Heart right ventricle (tissue), 16 donors: ENCODE data around the gene UBE2M. TPM values are rescaled to one million over a fixed set of nuclear protein-coding genes. Genes with fewer than 3 reads are reported as not detected.

ENCODE experiments used
- ATAC-seq, 8 donors: fragments of 200-7000 bp; cut with Tn5 transposase; one replicate each; pipeline ENCODE4 v1.9.1; 2020; ENCODE audit warnings: mild to moderate bottlenecking in 8 of 8, moderate library complexity in 8 of 8, moderate number of reproducible peaks in 1 of 8
- DNase-seq, 2 donors: peaks; one replicate each; pipeline ENCODE4 v3.0.0-alpha.2; 2020
- H3K27ac ChIP-seq, 10 donors: fragments of 200-600 bp; sonication (generic) in 2 of 10; one replicate each; pipeline versions ENCODE4 v1.5.0 to v1.8.0; 2020 to 2022; ENCODE audit warnings: mild to moderate bottlenecking in 3 of 10
- H3K27me3 ChIP-seq, 7 donors: fragments of 200-600 bp; one replicate each; pipeline ENCODE4 v1.8.0; 2021 to 2022; ENCODE audit warnings: mild to moderate bottlenecking in 2 of 7
- H3K36me3 ChIP-seq, 9 donors: fragments of 200-600 bp; sonication (generic) in 1 of 9; one replicate each; pipeline versions ENCODE4 v1.5.0 to v1.8.0; 2020 to 2022; ENCODE audit warnings: mild to moderate bottlenecking in 2 of 9
- H3K4me1 ChIP-seq, 9 donors: fragments of 200-600 bp; sonication (generic) in 1 of 9; one replicate each; pipeline versions ENCODE4 v1.5.0 to v1.8.0; 2020 to 2022; ENCODE audit warnings: mild to moderate bottlenecking in 4 of 9
- H3K4me3 ChIP-seq, 10 donors: fragments of 200-600 bp; sonication (generic) in 2 of 10; one replicate each; pipeline versions ENCODE4 v1.5.0 to v1.8.0; 2020 to 2022; ENCODE audit warnings: mild to moderate bottlenecking in 7 of 10, moderate library complexity in 2 of 10
- H3K9me3 ChIP-seq, 11 donors: fragments of 200-600 bp in 10 of 11; sonication (generic) in 2 of 11; one replicate each; pipeline versions ENCODE4 v1.5.0 to v1.8.0; 2013 to 2022; ENCODE audit warnings: mild to moderate bottlenecking in 2 of 11, control low read depth in 1 of 11, moderate library complexity in 1 of 11
- WGBS, 2 donors: extraction: QIAGEN DNeasy Blood & Tissue Kit; methylation state at CpG; one replicate each; pipeline ENCODE4 v1.1.7; 2013; ENCODE audit warnings: inconsistent platforms in 1 of 2; 5-methylcytosine and 5-hydroxymethylcytosine counted together
- intact Hi-C, 10 donors: fragments of 100-400 bp; cut with DNase I; formaldehyde crosslinking; loops; one replicate each; pipeline versions ENCODE4 v1.11.1 to v1.14.2; 2022
- polyA plus RNA-seq, 2 donors: library from polyadenylated mRNA; stranded (reverse); fragments of 200-250 nt; gene quantifications; one replicate each; pipeline ENCODE4 v1.2.3, GENCODE V29; 2013
- total RNA-seq, 10 donors: library from RNA; stranded (reverse); fragmentation: NEBNext Ultra II Directional in 3 of 10; extraction: Animal tissue kit (Norgen Biotek cat#: 25700) in 3 of 10; gene quantifications; one replicate each; pipeline versions ENCODE4 v1.2.1 to v1.2.4, GENCODE V29; 2021 to 2023
- TF ChIP-seq, protein P1 (sequence below), 9 donors: fragments of 200-600 bp; sonication (generic) in 2 of 9; IDR thresholded peaks; one replicate each; pipeline versions ENCODE4 v1.5.0 to v1.8.0; 2021 to 2022; ENCODE audit warnings: antibody characterized with exemption in 9 of 9, mild to moderate bottlenecking in 5 of 9, moderate library complexity in 1 of 9
- donor health status: Arrhythmogenic right ventricular cardiomyopathy.
- donor health status: ischemic (EF 13 %, LVEDD 7.1; RV severe dilation, severe dysfunction).
- donor health status: healthy with polysubstance abuse.
- donor health status: DM: no; HTN: yes; CAD: no.
- donor health status: DM: no; HTN: no; CAD: no.
- donor health status: ischemic (EF 25% LVEDD 6.9; RV normal size, moderate dysfunction).
- donor health status: ischemic (EF 25% LVEDD 5.7; RV mildly dilated, moderate dysfunction).
- donor health status: healthy.
- donor health status: DM: yes; HTN: yes; CAD: no.
- donor health status: Ischemic cardiomyopathy.
- donor health status: ischemic (EF 35%, LVEDD 5.7; RV mildly dilated, moderate dysfunction).
- donor health status: nonischemic (EF 11% LVEDD 7.7; RV severe dilation, severe dysfunction).
- donor health status: DM: yes; HTN: yes; CAD: no.
- donor health status: PGD.
- donor health status: ischemic (EF 29% LVEDD 5.4; RV normal size, mild dysfunction).
- donor health status: nonischemic (EF 23%, LVEDD 6.1; RV moderate dilation, normal function).

UBE2M gene
- total and polyA plus RNA-seq, 12 donors, result 45.4 to 146 (median 118) TPM

DNA sequence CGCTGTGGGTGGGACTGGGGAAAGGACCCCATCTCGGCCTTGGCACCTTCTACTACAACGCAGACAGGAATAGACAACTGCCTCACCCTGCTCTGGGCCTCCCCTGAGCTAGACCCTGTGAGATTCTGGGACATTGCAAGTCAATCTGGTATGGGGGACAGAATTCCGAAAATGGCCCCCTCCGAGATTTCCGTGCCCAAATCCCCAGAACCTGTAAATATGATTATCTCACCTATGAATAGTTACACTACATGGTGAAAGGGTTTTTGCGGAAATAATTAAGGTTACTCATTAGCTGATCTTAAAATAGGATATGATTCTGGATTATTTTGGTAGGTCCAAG lies 38.2 kb downstream of the UBE2M start:
- intact Hi-C loops, result loop anchor here in 1 of 10 donors (1.0 kb wide), 1 partner anchor 24 kb away; the partner anchor contains the start of gene TRIM28
- no peaks in the 10 kb centered on the region for H3K9me3 ChIP-seq
- no peak for DNase-seq
- no peaks in the 10 kb centered on the region for H3K27me3 ChIP-seq
- TF ChIP-seq, protein P1, sequence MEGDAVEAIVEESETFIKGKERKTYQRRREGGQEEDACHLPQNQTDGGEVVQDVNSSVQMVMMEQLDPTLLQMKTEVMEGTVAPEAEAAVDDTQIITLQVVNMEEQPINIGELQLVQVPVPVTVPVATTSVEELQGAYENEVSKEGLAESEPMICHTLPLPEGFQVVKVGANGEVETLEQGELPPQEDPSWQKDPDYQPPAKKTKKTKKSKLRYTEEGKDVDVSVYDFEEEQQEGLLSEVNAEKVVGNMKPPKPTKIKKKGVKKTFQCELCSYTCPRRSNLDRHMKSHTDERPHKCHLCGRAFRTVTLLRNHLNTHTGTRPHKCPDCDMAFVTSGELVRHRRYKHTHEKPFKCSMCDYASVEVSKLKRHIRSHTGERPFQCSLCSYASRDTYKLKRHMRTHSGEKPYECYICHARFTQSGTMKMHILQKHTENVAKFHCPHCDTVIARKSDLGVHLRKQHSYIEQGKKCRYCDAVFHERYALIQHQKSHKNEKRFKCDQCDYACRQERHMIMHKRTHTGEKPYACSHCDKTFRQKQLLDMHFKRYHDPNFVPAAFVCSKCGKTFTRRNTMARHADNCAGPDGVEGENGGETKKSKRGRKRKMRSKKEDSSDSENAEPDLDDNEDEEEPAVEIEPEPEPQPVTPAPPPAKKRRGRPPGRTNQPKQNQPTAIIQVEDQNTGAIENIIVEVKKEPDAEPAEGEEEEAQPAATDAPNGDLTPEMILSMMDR (IDR thresholded peaks at IDR 0.05), result no peak
- peaks cover 0 to 24% (median 16%) of the 10 kb centered on the region in 9 donors for H3K36me3 ChIP-seq
- 8 to 15% methylated on average over 7 of the region's 7 CpGs for WGBS, 2 donors
- H3K4me3 ChIP-seq, result peak overlapping the region; percentile 56 to 98 (median 82)
- peaks cover 11 to 48% (median 33%) of the 10 kb centered on the region in 9 donors for H3K4me1 ChIP-seq
- ATAC-seq, result peak in 1 of 8 donors; percentile 58
- H3K27ac ChIP-seq, result peak overlapping the region; percentile 71 to 98 (median 94)

DNA sequence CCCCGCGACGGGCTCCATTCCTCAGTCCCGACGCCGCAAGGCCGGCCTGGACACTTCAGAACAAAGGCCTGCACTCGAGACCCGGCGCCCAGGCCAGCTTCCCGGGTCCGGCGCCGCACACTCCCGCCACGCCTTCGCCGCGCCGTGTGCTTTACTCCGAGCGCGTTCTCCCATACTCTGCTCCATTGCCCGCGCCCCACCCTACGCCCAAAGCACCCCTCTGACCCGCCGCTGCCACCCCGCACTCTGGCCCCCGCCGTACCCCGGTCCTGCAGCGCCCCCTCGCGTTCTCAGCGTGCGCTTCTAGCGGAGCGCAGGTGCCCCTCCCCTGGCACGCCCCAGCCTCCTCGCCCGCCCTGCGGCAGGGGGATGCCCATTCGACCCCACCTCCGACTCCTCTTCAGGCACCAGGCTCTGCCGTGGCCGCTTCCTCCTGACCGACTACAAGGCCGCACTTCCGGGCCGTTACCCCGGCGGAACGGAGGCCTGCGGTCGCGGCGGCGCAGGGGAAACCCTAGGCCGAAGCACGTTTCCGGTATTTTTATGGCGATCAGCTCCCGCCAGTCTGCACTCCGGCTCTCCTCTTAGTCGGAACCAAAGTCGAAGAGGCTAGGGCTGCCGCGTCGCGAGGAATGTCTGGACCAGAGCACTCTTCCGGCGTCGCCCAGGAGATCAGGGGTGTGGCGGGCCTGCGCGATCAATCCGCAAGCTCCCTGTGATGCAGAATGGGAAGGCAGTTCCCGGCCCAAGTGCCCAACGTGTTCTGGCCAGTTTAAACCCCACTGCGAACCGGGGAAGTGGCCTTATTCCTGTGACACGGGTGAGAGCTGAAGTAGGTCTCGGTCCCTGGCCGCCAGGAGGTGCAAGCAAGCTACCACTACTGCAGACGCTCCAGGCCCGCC lies 38.8 kb downstream of the UBE2M start, which contains the start of gene ZBTB45:
Gene ZBTB45, minus strand, starts transcription at position 456 of the 902 bp plus-strand sequence. CDS start 2,137 bp downstream, outside the sequence.
- H3K27me3 ChIP-seq, result no peaks in the 10 kb centered on the region
- intact Hi-C loops, result loop anchor here in 3 of 10 donors (1.0 to 2.0 kb wide), 4 partner anchors 20 to 56 kb away; partner anchors contain the start of gene TRIM28 (in 2 of the 3)
- TF ChIP-seq, protein P1 (IDR thresholded peaks at IDR 0.05), result peak; percentile 42 to 78 (median 59)
- H3K36me3 ChIP-seq, result peaks cover 0 to 24% (median 16%) of the 10 kb centered on the region in 9 donors
- 1% methylated on average over 84 to 87 of the region's 87 CpGs for WGBS, 2 donors
- peak; percentile 88 to 93 for DNase-seq
- H3K27ac ChIP-seq, result peak within 1 kb of the TSS; percentile 71 to 98 (median 94)
- peak within 1 kb of the TSS; percentile 56 to 98 (median 82) for H3K4me3 ChIP-seq
- peak; percentile 89 to 96 (median 93) for ATAC-seq
- H3K4me1 ChIP-seq, result peaks cover 11 to 54% (median 39%) of the 10 kb centered on the region in 9 donors
- no peaks in the 10 kb centered on the region for H3K9me3 ChIP-seq

DNA sequence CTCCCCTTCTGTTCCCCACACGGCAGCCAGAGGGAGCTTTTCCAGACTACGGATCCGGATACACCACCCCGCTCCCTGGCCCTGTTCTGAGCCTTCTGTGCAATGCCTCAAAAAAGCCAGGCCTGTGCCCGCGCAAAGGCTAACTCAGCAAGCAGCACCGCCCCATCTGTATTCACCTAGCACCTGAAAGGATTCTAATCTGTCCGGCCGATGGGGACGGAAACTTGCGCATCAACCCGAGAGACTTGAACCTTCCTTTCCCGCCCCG lies 39.4 kb downstream of the UBE2M start:
- Histone ChIP-seq H3K4me3 (peak overlapping the region; percentile 56 to 98 (median 82)), H3K36me3 (peaks cover 0 to 24% (median 16%) of the 10 kb centered on the region in 9 donors), H3K4me1 (peaks cover 11 to 60% (median 45%) of the 10 kb centered on the region in 9 donors), H3K9me3 (no peaks in the 10 kb centered on the region), H3K27me3 (no peaks in the 10 kb centered on the region), H3K27ac (peak overlapping the region; percentile 71 to 98 (median 94))
- TF ChIP-seq, protein P1 (IDR thresholded peaks at IDR 0.05), result peak in 7 of 9 donors; percentile 42 to 64 (median 56)
- ATAC-seq (peak; percentile 52 to 75 (median 64)), DNase-seq (peak; percentile 62 to 68)
- WGBS, 2 donors, result 0 to 1% methylated on average over 14 of the region's 14 CpGs
- intact Hi-C loops, result loop anchor here in 3 of 10 donors (1.0 to 2.0 kb wide), 4 partner anchors 20 to 56 kb away; partner anchors contain the start of gene TRIM28 (in 1 of the 3)
